ENCODE measurements around the gene GIPC1. TPM values are rescaled to one million over a fixed set of nuclear protein-coding genes. Genes with fewer than 3 reads are reported as not detected.

Gene GIPC1
- total RNA-seq, 1 donor from 2014 or later, result 107 TPM

DNA sequence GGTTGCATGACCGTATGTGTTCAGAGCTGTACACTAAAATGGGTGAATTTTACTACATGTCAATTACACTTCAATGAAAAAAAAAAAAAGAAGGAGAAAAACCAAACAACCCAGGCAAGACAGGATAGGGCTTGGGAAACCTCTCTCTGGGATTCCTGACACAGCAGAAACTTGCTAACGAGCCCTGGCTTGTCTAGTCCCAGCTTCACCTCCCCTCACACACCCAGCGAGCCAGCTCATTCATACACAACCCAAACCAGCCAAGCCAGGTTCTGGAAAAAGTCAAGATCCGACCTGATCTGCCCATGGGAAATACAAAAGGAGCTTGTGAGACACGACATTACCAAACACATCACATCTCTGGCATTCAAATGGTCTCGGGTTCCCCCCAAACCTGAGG is 29.8 kb upstream of the GIPC1 start:
- Mint-ChIP-seq H3K4me1 (ENCODE audit: low read depth) (peaks cover 14% of the 10 kb centered on the region), H3K27me3 (ENCODE audit: low read depth) (no peaks in the 10 kb centered on the region), H3K36me3 (ENCODE audit: low read depth) (no peaks in the 10 kb centered on the region), H3K9me3 (ENCODE audit: low read depth) (no peaks in the 10 kb centered on the region), H3K4me3 (ENCODE audit: unreplicated experiment) (no peak overlapping the region), H3K27ac (ENCODE audit: unreplicated experiment) (no peak overlapping the region)
- no peak for DNase-seq (ENCODE audit: low spot score)
- TF ChIP-seq, protein P1, sequence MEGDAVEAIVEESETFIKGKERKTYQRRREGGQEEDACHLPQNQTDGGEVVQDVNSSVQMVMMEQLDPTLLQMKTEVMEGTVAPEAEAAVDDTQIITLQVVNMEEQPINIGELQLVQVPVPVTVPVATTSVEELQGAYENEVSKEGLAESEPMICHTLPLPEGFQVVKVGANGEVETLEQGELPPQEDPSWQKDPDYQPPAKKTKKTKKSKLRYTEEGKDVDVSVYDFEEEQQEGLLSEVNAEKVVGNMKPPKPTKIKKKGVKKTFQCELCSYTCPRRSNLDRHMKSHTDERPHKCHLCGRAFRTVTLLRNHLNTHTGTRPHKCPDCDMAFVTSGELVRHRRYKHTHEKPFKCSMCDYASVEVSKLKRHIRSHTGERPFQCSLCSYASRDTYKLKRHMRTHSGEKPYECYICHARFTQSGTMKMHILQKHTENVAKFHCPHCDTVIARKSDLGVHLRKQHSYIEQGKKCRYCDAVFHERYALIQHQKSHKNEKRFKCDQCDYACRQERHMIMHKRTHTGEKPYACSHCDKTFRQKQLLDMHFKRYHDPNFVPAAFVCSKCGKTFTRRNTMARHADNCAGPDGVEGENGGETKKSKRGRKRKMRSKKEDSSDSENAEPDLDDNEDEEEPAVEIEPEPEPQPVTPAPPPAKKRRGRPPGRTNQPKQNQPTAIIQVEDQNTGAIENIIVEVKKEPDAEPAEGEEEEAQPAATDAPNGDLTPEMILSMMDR (IDR thresholded peaks at IDR 0.05), result no peak

DNA sequence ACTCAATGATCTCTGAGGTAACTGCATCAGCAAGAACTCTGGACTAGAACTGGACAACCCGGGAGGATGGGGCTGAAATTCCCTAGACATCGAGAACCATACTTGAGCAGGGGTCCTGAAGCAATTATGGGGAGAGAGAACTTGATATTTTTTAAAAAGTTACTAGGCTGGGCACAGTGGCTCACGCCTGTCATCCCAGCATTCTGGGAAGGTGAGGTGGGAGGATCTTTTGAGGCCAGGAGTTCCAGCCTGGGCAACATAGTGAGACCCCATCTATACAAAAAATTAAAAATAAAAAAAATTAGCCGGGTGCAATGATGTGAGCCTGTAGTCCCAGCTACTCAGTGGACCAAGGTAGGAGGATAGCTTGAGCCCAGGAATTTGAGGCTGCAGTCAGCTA is 24.6 kb upstream of the GIPC1 start:
- H3K4me3 Mint-ChIP-seq (ENCODE audit: unreplicated experiment), result no peak overlapping the region
- DNase-seq (ENCODE audit: low spot score), result no peak
- TF ChIP-seq, protein P1 (IDR thresholded peaks at IDR 0.05), result no peak
- peaks cover 22% of the 10 kb centered on the region for H3K4me1 Mint-ChIP-seq (ENCODE audit: low read depth)
- no peaks in the 10 kb centered on the region for H3K27me3 Mint-ChIP-seq (ENCODE audit: low read depth)
- no peak overlapping the region for H3K27ac Mint-ChIP-seq (ENCODE audit: unreplicated experiment)
- no peaks in the 10 kb centered on the region for H3K9me3 Mint-ChIP-seq (ENCODE audit: low read depth)
- peaks cover 12% of the 10 kb centered on the region for H3K36me3 Mint-ChIP-seq (ENCODE audit: low read depth)

DNA sequence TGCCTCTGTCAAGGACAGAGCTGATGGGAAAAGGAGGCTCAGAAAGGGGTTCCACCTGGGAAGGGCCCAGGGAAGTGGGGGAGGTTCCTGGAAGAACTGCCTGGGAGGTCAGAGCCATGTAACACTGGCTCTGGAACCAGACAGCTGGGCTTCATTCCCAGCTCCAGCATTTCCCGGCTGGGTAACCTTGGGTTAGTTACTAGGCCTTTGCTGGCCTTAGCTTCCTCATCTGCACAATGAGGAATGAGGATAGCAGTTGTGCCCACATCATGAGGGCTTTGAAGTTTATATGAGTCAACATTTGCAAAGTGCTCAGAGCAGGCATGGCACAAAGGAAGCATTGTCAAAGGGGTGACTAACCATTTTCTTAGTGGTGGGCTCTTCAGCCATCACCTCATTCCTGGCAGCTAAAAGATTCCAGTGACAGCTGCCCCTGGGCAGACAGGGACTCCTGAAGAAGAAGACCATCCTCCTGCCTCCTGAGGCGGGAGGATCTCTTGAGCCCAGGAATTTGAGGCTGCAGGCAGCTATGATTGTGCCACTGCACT is 24.0 kb upstream of the GIPC1 start:
- no peak for DNase-seq (ENCODE audit: low spot score)
- peak overlapping the region; percentile 8 for H3K4me3 Mint-ChIP-seq (ENCODE audit: unreplicated experiment)
- H3K36me3 Mint-ChIP-seq (ENCODE audit: low read depth), result peaks cover 18% of the 10 kb centered on the region
- H3K4me1 Mint-ChIP-seq (ENCODE audit: low read depth), result peaks cover 28% of the 10 kb centered on the region
- H3K27me3 Mint-ChIP-seq (ENCODE audit: low read depth), result no peaks in the 10 kb centered on the region
- H3K27ac Mint-ChIP-seq (ENCODE audit: unreplicated experiment), result peak overlapping the region; percentile 37
- no peaks in the 10 kb centered on the region for H3K9me3 Mint-ChIP-seq (ENCODE audit: low read depth)
- TF ChIP-seq, protein P1 (IDR thresholded peaks at IDR 0.05), result no peak

DNA sequence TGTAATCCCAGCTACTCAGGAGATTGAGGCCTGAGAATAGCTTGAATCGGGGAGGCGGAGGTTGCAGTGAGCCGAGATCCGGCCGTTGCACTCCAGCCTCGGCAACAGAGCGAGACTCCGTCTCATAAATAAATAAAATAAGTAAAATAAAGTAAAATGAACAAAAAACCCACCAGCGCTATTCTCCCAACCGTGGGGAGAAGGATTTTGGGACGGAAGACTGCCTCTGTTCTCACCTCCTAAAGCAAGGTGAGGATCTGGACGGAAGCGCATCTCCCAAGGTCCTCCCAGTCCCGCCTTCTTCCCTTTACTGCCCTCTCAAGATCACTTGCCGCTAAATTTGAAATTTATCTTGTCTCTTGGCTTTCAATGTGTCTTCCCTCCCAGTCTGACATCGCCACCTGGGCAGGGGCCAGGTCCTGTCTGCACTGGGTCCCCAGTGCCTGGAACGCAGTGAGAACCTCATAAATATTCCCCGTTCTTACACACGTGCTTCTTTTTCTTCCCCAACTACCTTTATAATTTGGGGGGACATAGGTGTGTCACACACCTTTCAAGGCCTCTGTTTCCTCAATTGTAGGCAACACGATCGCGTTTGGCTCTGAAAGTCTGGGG is 23.4 kb upstream of the GIPC1 start:
- H3K27ac Mint-ChIP-seq (ENCODE audit: unreplicated experiment), result peak overlapping the region; percentile 37
- no peaks in the 10 kb centered on the region for H3K27me3 Mint-ChIP-seq (ENCODE audit: low read depth)
- TF ChIP-seq, protein P1 (IDR thresholded peaks at IDR 0.05), result no peak
- H3K4me3 Mint-ChIP-seq (ENCODE audit: unreplicated experiment), result peak overlapping the region; percentile 8
- no peak for DNase-seq (ENCODE audit: low spot score)
- H3K4me1 Mint-ChIP-seq (ENCODE audit: low read depth), result peaks cover 33% of the 10 kb centered on the region
- H3K36me3 Mint-ChIP-seq (ENCODE audit: low read depth), result peaks cover 22% of the 10 kb centered on the region
- H3K9me3 Mint-ChIP-seq (ENCODE audit: low read depth), result no peaks in the 10 kb centered on the region

DNA sequence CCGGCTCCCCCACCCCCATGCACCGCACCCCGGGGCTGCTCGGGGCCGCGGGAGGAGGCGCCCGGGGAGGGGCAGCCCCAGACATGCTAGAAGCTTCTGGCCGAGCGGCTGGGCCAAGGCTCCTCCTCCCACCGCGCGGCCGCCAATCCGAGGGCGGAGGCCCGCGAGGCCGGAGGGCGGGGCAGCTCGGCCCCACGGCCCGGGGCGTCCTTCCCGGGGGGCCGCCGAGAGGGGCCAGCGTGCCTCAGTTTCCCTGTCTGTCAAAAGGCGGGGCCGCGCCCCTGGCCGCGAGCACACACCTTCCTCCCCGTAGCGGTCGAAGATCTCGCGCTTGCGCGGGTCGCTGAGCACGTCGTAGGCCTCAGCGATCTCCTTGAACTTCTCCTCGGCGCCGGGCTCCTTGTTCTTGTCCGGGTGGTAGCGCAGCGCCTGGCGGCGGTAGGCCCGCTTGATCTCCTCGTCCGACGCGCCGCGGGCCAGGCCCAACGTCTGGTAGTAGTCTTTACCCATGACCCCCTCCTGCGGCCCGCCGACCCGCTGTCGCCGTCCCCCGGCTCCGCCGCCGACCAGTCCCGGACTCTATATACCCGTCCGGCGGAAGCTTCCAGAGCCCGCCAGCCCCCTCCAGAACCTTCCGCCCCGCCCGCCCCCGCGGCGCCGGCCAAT is 22.0 kb upstream of the GIPC1 start, which contains the start of gene DNAJB1:
TSS of gene DNAJB1 (minus strand) at position 558 of the 666 bp plus-strand sequence. CDS start at position 510, 48 bp downstream.
- Mint-ChIP-seq H3K27me3 (ENCODE audit: low read depth) (no peaks in the 10 kb centered on the region), H3K4me1 (ENCODE audit: low read depth) (peaks cover 33% of the 10 kb centered on the region), H3K27ac (ENCODE audit: unreplicated experiment) (peak within 1 kb of the TSS; percentile 99), H3K36me3 (ENCODE audit: low read depth) (peaks cover 22% of the 10 kb centered on the region), H3K4me3 (ENCODE audit: unreplicated experiment) (peak within 1 kb of the TSS; percentile 90), H3K9me3 (ENCODE audit: low read depth) (no peaks in the 10 kb centered on the region)
- TF ChIP-seq, protein P1 (IDR thresholded peaks at IDR 0.05), result no peak
- DNase-seq (ENCODE audit: low spot score), result peak; percentile 96

All from chondrocyte (in vitro differentiated cells).